Prostate gland (tissue), 2 donors: ENCODE results near the gene COL15A1. TPM values are rescaled to one million over a fixed set of nuclear protein-coding genes. Genes with fewer than 3 reads are reported as not detected.

Source experiments
- DNase-seq: peaks from one replicate; pipeline ENCODE4 v3.0.0-alpha.2; 2019; ENCODE audit warnings: low spot score
- H3K27ac ChIP-seq, 2 donors: fragments of 200-600 bp; sonication (generic); 2 replicates each; pipeline ENCODE4 v1.5.1; 2017 to 2019
- H3K27me3 ChIP-seq: fragments of 200-600 bp; sonication (generic); replicated peaks from 2 replicates; pipeline ENCODE4 v1.5.1; 2019; ENCODE audit not compliant: insufficient read depth
- H3K36me3 ChIP-seq, 2 donors: fragments of 200-600 bp; sonication (generic); 1 replicate in 1 of 2; 2 replicates in 1 of 2; pipeline versions ENCODE4 v1.5.1 to v1.8.1; 2017 to 2019
- H3K4me1 ChIP-seq: fragments of 200-600 bp; sonication (generic); replicated peaks from 2 replicates; pipeline ENCODE4 v1.5.1; 2019
- H3K4me3 ChIP-seq, 2 donors: fragments of 200-600 bp; sonication (generic); 2 replicates each; pipeline ENCODE4 v1.5.1; 2017 to 2019
- H3K9me3 ChIP-seq: fragments of 200-600 bp; sonication (generic); 2 replicates; pipeline ENCODE4 v1.5.1; 2017
- POLR2A ChIP-seq: fragments of 450-650 bp; IDR thresholded peaks from one replicate; pipeline ENCODE4 v1.6.1; 2016; ENCODE audit warnings: antibody characterized with exemption, mild to moderate bottlenecking
- POLR2AphosphoS5 ChIP-seq: sonication (generic); formaldehyde crosslinking; IDR thresholded peaks from one replicate; pipeline ENCODE4 v1.6.1; 2017; ENCODE audit warnings: antibody characterized with exemption
- WGBS: methylation state at CpG from one replicate; pipeline ENCODE4 v1.1.5; 2018; 5-methylcytosine and 5-hydroxymethylcytosine counted together
- intact Hi-C: fragments of 100-400 bp; cut with DNase I; formaldehyde crosslinking; loops from one replicate; pipeline ENCODE4 v1.14.2; 2022
- total RNA-seq, 2 donors: library from RNA; depleted of rRNA; stranded (reverse); fragments of >200 nt; gene quantifications; one replicate each; pipeline ENCODE4 v1.1.0, GENCODE V29; 2016
- TF ChIP-seq, protein P1 (sequence below), 4 experiments: fragments of 200-600 bp in 2 of 4; fragments of 450-650 bp in 2 of 4; sonication (generic) in 2 of 4; IDR thresholded peaks; 1 replicate in 3 of 4; 2 replicates in 1 of 4; pipeline ENCODE4 v1.5.1; 2016 to 2019; ENCODE audit warnings: antibody characterized with exemption in 4 of 4, mild to moderate bottlenecking in 2 of 4, moderate library complexity in 2 of 4

The COL15A1 gene
- total RNA-seq, 2 donors from 2014 or later, result 10.3 to 79.9 TPM

DNA sequence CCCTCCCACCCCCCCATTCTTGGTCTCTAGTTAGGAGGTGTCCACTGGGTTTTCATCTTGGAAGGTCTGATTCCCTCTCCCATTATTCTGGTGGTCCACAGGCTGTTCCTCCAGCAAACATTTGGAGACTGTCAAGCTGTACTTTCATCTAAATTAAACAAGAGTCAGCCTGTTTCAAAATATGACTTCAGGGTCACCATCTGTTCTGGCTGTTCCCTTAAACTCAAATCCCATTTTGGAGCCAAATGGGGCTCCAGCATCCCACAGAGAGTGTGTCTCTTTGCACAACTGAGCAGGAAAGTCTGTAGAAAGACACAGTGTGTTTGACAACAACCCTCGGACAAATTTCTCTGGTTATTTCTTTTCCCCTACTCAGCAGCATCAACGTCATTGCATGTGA, 20.5 kb downstream of the COL15A1 start:
- TF ChIP-seq POLR2A, result no peak
- no peaks in the 10 kb centered on the region for H3K4me1 ChIP-seq
- H3K27me3 ChIP-seq, result no peaks in the 10 kb centered on the region
- intact Hi-C loops, result no loop called here
- H3K27ac ChIP-seq, result no peak overlapping the region
- no peak overlapping the region for H3K4me3 ChIP-seq
- no peak for DNase-seq
- no peaks in the 10 kb centered on the region for H3K36me3 ChIP-seq
- no peaks in the 10 kb centered on the region for H3K9me3 ChIP-seq
- WGBS, result 60% methylated on average over 2 of the region's 2 CpGs

DNA sequence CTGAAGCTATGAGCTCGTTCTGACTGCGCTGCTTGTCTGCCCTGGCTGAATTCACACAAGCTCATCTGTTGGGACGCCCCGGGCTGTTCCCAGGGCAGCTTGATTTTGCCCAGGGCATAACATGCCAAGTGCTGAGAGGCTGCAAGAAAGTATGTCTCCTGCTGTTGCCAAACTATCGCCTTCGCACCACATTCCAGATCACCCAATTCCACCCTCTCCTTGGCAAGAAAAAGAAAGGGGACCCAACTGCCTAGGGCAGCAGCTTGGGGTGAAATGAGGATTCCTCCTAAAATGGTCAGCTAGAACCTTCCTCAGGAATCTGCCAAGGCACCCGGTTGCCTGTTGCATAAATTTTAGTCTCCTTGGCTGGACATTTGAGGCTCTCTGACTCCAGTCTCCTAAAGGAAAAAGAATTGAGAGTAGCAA, 21.2 kb downstream of the COL15A1 start:
- TF ChIP-seq, protein P1, sequence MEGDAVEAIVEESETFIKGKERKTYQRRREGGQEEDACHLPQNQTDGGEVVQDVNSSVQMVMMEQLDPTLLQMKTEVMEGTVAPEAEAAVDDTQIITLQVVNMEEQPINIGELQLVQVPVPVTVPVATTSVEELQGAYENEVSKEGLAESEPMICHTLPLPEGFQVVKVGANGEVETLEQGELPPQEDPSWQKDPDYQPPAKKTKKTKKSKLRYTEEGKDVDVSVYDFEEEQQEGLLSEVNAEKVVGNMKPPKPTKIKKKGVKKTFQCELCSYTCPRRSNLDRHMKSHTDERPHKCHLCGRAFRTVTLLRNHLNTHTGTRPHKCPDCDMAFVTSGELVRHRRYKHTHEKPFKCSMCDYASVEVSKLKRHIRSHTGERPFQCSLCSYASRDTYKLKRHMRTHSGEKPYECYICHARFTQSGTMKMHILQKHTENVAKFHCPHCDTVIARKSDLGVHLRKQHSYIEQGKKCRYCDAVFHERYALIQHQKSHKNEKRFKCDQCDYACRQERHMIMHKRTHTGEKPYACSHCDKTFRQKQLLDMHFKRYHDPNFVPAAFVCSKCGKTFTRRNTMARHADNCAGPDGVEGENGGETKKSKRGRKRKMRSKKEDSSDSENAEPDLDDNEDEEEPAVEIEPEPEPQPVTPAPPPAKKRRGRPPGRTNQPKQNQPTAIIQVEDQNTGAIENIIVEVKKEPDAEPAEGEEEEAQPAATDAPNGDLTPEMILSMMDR (IDR thresholded peaks at IDR 0.05), result no peak
- TF ChIP-seq POLR2AphosphoS5, result no peak
- TF ChIP-seq POLR2A, result no peak
- Histone ChIP-seq H3K9me3 (no peaks in the 10 kb centered on the region), H3K27me3 (no peaks in the 10 kb centered on the region), H3K27ac (peak overlapping the region; percentile 17 to 28), H3K36me3 (no peaks in the 10 kb centered on the region), H3K4me1 (no peaks in the 10 kb centered on the region), H3K4me3 (no peak overlapping the region)
- intact Hi-C loops, result no loop called here
- 79% methylated on average over 7 of the region's 7 CpGs for WGBS
- no peak for DNase-seq

DNA sequence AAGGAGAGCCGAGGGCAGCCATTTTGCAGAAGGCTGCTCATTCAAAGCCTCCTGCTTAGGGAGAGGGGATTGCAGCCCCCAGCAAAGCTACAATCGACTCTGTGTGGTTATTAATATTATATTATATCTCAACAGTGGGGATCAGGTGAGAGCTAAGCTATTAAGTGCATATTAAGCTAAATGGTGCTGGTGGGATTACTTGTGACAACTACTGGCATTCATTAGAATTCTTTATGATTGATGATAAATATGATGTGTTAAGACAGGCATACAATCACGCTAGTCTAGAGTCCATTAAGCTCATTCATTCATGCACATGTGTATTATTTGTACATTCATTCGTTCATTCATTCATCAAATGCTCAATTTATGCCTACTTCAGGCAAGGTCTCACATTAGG, 23.0 kb downstream of the COL15A1 start:
- Histone ChIP-seq H3K27me3 (no peaks in the 10 kb centered on the region), H3K9me3 (no peaks in the 10 kb centered on the region), H3K36me3 (no peaks in the 10 kb centered on the region), H3K4me3 (no peak overlapping the region), H3K4me1 (no peaks in the 10 kb centered on the region), H3K27ac (no peak overlapping the region)
- intact Hi-C loops, result no loop called here
- DNase-seq, result no peak
- WGBS, result 89% methylated on average over 4 of the region's 4 CpGs
- TF ChIP-seq POLR2AphosphoS5, result no peak
- no peak for TF ChIP-seq POLR2A
- TF ChIP-seq, protein P1 (IDR thresholded peaks at IDR 0.05), result no peak

DNA sequence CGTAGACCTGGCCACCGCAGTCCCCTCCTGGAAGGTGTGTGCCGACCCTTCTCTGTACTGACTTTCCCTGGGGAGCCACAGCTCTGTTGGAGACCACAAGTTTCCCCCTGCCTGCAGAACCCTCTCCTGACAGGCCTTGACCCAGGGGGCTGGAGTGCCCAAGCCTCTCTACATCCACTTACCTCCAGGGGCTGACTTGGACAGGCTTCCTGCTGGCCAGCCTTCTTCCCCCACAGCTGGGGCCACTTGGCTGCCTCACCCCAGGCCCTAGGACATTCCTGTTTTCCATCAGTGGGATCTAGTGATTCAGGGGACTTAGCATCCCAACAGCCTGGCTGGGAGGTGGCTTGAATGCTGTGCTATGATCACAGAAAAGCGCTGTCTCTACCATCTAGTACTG, 23.6 kb downstream of the COL15A1 start:
- no peak overlapping the region for H3K27ac ChIP-seq
- no peak for TF ChIP-seq POLR2AphosphoS5
- no peak for TF ChIP-seq POLR2A
- TF ChIP-seq, protein P1 (IDR thresholded peaks at IDR 0.05), result no peak
- no peaks in the 10 kb centered on the region for H3K36me3 ChIP-seq
- 94% methylated on average over 4 of the region's 4 CpGs for WGBS
- DNase-seq, result no peak
- H3K4me1 ChIP-seq, result no peaks in the 10 kb centered on the region
- no peaks in the 10 kb centered on the region for H3K27me3 ChIP-seq
- intact Hi-C loops, result no loop called here
- H3K4me3 ChIP-seq, result no peak overlapping the region
- no peaks in the 10 kb centered on the region for H3K9me3 ChIP-seq

DNA sequence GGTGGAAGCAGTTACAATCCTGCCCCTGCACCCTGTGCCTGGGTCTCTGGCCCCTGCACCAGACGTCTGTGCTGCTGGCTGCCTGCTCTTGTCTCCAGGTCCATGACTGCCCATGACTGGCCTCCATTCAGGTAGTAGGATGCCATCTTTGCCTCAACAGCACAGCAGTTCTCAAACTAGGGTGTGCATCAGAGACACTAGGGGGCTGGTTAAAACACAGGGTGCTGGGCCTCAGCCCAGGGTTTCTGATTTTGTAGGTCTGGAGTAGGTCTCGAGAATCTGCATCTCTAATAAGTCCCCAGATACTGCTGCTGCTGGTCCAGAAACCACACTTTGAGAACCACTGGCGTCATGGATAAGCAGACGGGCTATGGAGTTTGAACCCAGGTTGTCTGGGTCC, 24.0 kb downstream of the COL15A1 start:
- TF ChIP-seq, protein P1 (IDR thresholded peaks at IDR 0.05), result no peak
- no peak for TF ChIP-seq POLR2AphosphoS5
- TF ChIP-seq POLR2A, result no peak
- 89% methylated on average over 4 of the region's 4 CpGs for WGBS
- Histone ChIP-seq H3K9me3 (no peaks in the 10 kb centered on the region), H3K27me3 (no peaks in the 10 kb centered on the region), H3K36me3 (no peaks in the 10 kb centered on the region), H3K4me3 (no peak overlapping the region), H3K27ac (no peak overlapping the region), H3K4me1 (no peaks in the 10 kb centered on the region)
- DNase-seq, result no peak
- intact Hi-C loops, result no loop called here
